ENCODE measurements around the gene BLID. TPM values are rescaled to one million over a fixed set of nuclear protein-coding genes. Genes with fewer than 3 reads are reported as not detected.

BLID gene
- total and polyA plus RNA-seq, 12 donors = 0.70 TPM; not detected in 11

DNA sequence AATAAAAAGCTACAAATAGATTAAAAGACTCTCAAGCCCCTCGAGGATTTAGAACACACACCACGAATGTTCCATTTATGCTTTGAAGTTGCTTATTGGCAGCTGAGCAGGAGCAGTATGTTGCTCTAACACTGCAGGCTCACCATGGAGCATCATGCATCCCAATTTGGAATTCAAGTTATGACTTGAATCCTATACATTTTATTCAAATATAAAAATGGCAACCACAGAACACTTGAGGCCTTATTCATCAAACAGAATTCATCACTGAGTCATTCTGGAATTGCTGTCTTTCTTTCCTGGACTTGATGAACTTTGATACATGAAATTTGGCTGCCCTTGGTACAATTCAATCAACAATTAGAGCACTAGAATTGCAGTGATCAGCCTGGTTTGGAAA lies 24.5 kb upstream of the BLID start:
- no peak for DNase-seq
- Histone ChIP-seq H3K4me3 (no peak overlapping the region), H3K27me3 (no peaks in the 10 kb centered on the region), H3K9me3 (no peaks in the 10 kb centered on the region), H3K27ac (no peak overlapping the region), H3K4me1 (peaks cover 0 to 17% (median 3%) of the 10 kb centered on the region in 9 donors), H3K36me3 (no peaks in the 10 kb centered on the region)
- WGBS, 2 donors = 72 to 75% methylated on average over 2 of the region's 2 CpGs
- ATAC-seq = no peak
- intact Hi-C loops (cut with DNase I) = no loop called here
- no peak for TF ChIP-seq CTCF (IDR thresholded peaks at IDR 0.05)

DNA sequence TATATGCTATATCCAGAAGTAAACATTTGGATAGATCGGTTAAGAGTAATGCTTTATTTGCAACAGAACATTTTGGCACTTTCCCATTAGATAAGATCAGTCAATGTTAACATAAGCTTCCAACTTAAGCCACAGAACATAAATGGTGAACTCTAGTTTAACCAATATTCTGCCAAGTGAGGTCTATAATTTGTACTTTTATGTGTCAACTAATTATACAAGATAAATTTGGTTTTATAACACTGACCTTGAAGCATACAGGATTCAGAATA lies 23.5 kb upstream of the BLID start:
- 55 to 76% methylated on average over 1 of the region's 1 CpG for WGBS, 2 donors
- no peak for DNase-seq
- TF ChIP-seq CTCF (IDR thresholded peaks at IDR 0.05) = no peak
- Histone ChIP-seq H3K27me3 (no peaks in the 10 kb centered on the region), H3K27ac (no peak overlapping the region), H3K9me3 (no peaks in the 10 kb centered on the region), H3K4me3 (no peak overlapping the region), H3K4me1 (peaks cover 0 to 17% (median 3%) of the 10 kb centered on the region in 9 donors), H3K36me3 (no peaks in the 10 kb centered on the region)
- intact Hi-C loops (cut with DNase I) = no loop called here
- no peak for ATAC-seq

DNA sequence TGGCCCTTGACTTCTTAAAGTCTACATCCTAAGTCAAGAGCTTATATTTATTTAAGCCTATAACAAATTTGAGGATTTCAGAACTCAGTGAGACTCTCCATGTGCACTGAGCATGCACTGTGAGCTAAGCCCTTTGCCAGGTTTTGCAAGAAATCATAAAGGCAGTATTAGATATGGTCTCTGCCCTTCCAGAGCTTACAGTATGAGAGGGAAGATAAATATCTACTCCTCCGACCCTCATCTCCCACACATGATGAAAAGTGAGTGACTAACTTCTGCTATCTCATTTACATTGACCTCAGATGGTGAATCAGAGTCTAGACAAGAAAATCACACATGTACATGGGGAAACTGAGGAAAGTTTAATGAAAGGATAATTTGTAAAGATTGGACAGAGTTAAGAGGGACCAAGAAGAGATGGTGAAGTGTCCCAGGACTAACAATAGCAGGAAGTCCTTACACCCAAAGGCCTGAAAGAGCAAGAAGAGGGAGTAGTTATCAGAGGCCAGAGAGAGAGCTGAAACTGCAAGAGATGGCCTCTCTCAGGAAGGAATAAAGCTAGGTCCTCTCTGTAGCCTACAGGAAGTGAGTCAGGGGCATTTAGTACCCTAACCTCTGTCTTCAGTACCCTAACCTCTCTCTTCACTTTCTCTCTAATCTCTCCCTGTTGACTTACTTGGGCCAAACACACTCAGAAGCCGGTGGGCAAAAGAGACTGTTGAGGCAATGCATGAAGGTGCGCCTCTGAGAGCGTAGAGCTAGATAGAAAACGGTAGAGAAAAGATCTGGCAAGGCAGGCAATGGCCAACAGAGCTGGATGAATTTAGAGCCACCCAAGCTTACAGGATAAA lies 23.0 kb upstream of the BLID start:
- H3K27ac ChIP-seq = peak overlapping the region in 2 of 10 donors; percentile 23 to 48
- no peak for DNase-seq
- no peaks in the 10 kb centered on the region for H3K36me3 ChIP-seq
- intact Hi-C loops (cut with DNase I) = no loop called here
- ATAC-seq = no peak
- WGBS, 2 donors = 83% methylated on average over 5 of the region's 5 CpGs
- no peaks in the 10 kb centered on the region for H3K9me3 ChIP-seq
- no peak for TF ChIP-seq CTCF (IDR thresholded peaks at IDR 0.05)
- H3K27me3 ChIP-seq = no peaks in the 10 kb centered on the region
- H3K4me1 ChIP-seq = peaks cover 0 to 17% (median 3%) of the 10 kb centered on the region in 9 donors
- H3K4me3 ChIP-seq = no peak overlapping the region

DNA sequence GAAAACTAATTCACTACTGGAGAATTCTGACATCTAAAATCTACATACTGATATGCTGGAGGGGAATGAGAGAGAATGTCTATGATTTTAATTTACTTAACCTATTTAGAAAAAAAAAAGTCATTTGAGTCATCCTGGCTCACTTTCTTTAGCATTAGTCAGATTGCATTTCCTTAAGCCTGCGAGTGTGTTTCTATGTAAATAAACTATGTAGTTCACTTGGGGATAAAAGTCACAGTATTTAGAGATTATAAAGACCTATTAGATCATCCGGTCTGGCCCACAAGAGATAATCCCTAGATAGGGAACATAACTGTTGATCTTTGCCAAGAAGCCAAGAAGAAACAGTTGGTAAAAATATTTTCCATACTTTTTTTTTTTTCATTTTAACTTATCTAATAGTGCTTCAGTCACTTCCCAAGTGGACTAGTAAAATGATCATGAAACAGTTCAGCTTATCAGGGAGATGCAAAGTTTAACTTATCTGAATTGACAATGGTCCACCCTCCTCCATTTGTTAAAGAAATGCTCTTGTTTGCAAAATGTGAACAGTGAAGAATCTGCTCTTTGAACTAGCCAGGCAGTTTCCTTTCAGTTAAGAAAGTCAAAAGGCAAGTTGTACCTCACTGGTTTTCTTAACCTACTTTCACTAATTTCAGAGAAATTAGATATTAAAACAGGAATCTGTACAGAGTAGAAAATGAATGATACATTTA lies 21.2 kb upstream of the BLID start:
- 29 to 32% methylated on average over 2 of the region's 2 CpGs for WGBS, 2 donors

More for the DNA sequence above, 21.2 kb upstream of the BLID start:
- peak in 6 of 8 donors; percentile 64 to 87 (median 78) for ATAC-seq
- no peak for TF ChIP-seq CTCF (IDR thresholded peaks at IDR 0.05)
- Histone ChIP-seq H3K4me3 (no peak overlapping the region), H3K4me1 (peaks cover 0 to 17% (median 3%) of the 10 kb centered on the region in 9 donors), H3K27me3 (no peaks in the 10 kb centered on the region), H3K27ac (peak overlapping the region in 5 of 10 donors; percentile 7 to 61 (median 23)), H3K36me3 (no peaks in the 10 kb centered on the region), H3K9me3 (no peaks in the 10 kb centered on the region)
- intact Hi-C loops (cut with DNase I) = no loop called here
- DNase-seq = no peak
